GM12891 (cell line): ENCODE data around the gene NOSTRIN.

Source experiments
- DNase-seq: peaks from one replicate; pipeline ENCODE4 v3.0.0; 2011; ENCODE audit warnings: low spot score; ENCODE audit not compliant: insufficient read length
- FAIRE-seq: peaks from 2 replicates; lab custom pipeline; 2011; peaks lifted over from hg19 to GRCh38; lab: Jason Lieb, UNC
- PAX5 ChIP-seq: IDR thresholded peaks from 2 replicates; pipeline ENCODE4 v1.6.1; 2011; ENCODE audit warnings: low read length, moderate library complexity, mild to moderate bottlenecking; ENCODE audit not compliant: insufficient read depth, severe bottlenecking
- POLR2A ChIP-seq: IDR thresholded peaks from 2 replicates; pipeline ENCODE4 v1.6.1; 2011; ENCODE audit warnings: low read depth, low read length, control low read depth
- POLR2AphosphoS5 ChIP-seq: IDR thresholded peaks from 2 replicates; pipeline ENCODE4 v1.6.1; 2011; ENCODE audit warnings: low read depth, low read length, control low read depth
- POU2F2 ChIP-seq: IDR thresholded peaks from 2 replicates; pipeline ENCODE4 v1.6.1; 2011; ENCODE audit warnings: low read depth, mild to moderate bottlenecking, control low read depth, low read length, moderate library complexity
- SPI1 ChIP-seq: IDR thresholded peaks from 2 replicates; pipeline ENCODE4 v1.6.1; 2011; ENCODE audit warnings: low read depth, low read length, control low read depth
- TAF1 ChIP-seq: IDR thresholded peaks from 2 replicates; pipeline ENCODE4 v1.6.1; 2011; ENCODE audit warnings: low read depth, low read length, control low read depth

Gene NOSTRIN

GRCh38 chr2:168797286-168797655, 5.2 kb upstream of the NOSTRIN start:
- FAIRE-seq (no peak), DNase-seq (no peak)
- TF ChIP-seq POLR2AphosphoS5 (no peak), SPI1 (no peak), TAF1 (no peak), PAX5 (no peak), POLR2A (no peak), POU2F2 (no peak)

GRCh38 chr2:168798076-168798887, 4.2 kb upstream of the NOSTRIN start:
- DNase-seq (no peak), FAIRE-seq (no peak)
- TF ChIP-seq PAX5 (no peak), SPI1 (no peak), POU2F2 (no peak), POLR2A (no peak), POLR2AphosphoS5 (no peak), TAF1 (no peak)

- no peak for DNase-seq
- TF ChIP-seq TAF1 (no peak), POU2F2 (no peak), POLR2A (no peak), PAX5 (no peak), POLR2AphosphoS5 (no peak), SPI1 (no peak)
- no peak for FAIRE-seq
These were observed 3.5 kb upstream of the NOSTRIN start for GRCh38 chr2:168798888-168799410.

GRCh38 chr2:168801471-168801870, 966 bp upstream of the NOSTRIN start:
- TF ChIP-seq POLR2A: no peak
- TF ChIP-seq TAF1: no peak
- TF ChIP-seq SPI1: no peak
- no peak for TF ChIP-seq POU2F2
- TF ChIP-seq POLR2AphosphoS5: no peak
- TF ChIP-seq PAX5: no peak
- DNase-seq (no peak), FAIRE-seq (no peak)

- no peak for FAIRE-seq
- DNase-seq: no peak
- TF ChIP-seq SPI1 (no peak), POLR2AphosphoS5 (no peak), PAX5 (no peak), POLR2A (no peak), POU2F2 (no peak), TAF1 (no peak)
These were observed 655 bp downstream of the NOSTRIN start for GRCh38 chr2:168802859-168803725.

GRCh38 chr2:168804214-168804613, 1.8 kb downstream of the NOSTRIN start:
- TF ChIP-seq TAF1 (no peak), SPI1 (no peak), POLR2A (no peak), PAX5 (no peak), POU2F2 (no peak), POLR2AphosphoS5 (no peak)
- DNase-seq: no peak
- FAIRE-seq: no peak

- TF ChIP-seq SPI1: no peak
- TF ChIP-seq POU2F2: no peak
- TF ChIP-seq TAF1: no peak
- TF ChIP-seq POLR2AphosphoS5: no peak
- TF ChIP-seq POLR2A: no peak
- TF ChIP-seq PAX5: no peak
- DNase-seq: no peak
- no peak for FAIRE-seq
These were observed 3.2 kb downstream of the NOSTRIN start for GRCh38 chr2:168805615-168806014.

- no peak for DNase-seq
- FAIRE-seq: no peak
- TF ChIP-seq PAX5: no peak
These were observed 7.1 kb downstream of the NOSTRIN start for GRCh38 chr2:168809537-168809936.

- TF ChIP-seq TAF1 (no peak), POLR2AphosphoS5 (no peak), SPI1 (no peak), PAX5 (no peak), POU2F2 (no peak), POLR2A (no peak)
- DNase-seq (no peak), FAIRE-seq (no peak)
These were observed 7.8 kb downstream of the NOSTRIN start for GRCh38 chr2:168810235-168810634.
